ENCODE data around the gene CD47.

Gene CD47

DNA sequence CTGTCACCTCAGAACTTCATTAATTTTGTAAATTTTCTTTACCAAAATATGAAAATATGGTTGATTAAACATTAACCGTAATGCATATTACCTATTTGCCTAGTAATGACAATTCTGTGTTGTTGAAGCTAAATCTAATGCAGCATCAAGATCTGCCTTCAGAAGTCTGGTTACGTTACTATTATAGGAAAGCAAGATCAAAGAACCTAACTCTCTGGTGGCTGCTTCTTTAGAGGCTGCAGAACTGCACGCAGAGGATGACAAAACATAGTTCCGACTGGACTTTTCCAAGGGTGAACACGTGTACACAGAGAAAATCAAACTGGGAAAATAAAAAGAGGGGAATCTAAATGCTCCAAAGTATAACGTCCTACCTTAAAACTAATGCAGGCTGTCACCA is 20.5 kb downstream of the CD47 start:
- no peak for DNase-seq (ENCODE audit: low read depth)
- no peak overlapping the region for H3K4me3 ChIP-seq (ENCODE audit: low read length)
- TF ChIP-seq, protein P1, sequence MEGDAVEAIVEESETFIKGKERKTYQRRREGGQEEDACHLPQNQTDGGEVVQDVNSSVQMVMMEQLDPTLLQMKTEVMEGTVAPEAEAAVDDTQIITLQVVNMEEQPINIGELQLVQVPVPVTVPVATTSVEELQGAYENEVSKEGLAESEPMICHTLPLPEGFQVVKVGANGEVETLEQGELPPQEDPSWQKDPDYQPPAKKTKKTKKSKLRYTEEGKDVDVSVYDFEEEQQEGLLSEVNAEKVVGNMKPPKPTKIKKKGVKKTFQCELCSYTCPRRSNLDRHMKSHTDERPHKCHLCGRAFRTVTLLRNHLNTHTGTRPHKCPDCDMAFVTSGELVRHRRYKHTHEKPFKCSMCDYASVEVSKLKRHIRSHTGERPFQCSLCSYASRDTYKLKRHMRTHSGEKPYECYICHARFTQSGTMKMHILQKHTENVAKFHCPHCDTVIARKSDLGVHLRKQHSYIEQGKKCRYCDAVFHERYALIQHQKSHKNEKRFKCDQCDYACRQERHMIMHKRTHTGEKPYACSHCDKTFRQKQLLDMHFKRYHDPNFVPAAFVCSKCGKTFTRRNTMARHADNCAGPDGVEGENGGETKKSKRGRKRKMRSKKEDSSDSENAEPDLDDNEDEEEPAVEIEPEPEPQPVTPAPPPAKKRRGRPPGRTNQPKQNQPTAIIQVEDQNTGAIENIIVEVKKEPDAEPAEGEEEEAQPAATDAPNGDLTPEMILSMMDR (IDR thresholded peaks at IDR 0.05; ENCODE audit: insufficient read depth, low read depth, low read length, missing control alignments), result no peak

DNA sequence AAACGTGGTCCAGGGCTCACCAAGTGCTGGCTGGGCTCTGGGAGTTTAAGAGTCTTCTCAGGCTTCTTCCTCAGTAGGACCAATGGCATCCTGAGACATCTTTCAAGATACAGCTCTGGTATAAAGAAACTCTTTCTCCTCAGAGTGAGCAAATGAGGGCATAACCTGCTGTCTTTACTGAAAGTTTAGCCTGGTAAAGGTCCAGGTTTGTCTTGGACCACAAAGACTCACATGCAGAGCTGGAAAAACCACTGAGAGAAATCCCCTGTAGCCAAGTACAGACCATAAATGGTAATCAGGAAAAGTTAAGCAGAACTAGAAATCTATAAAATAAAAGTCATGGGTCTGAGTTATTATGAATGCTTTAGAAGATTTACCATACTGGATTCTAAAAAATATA is 23.1 kb downstream of the CD47 start:
- DNase-seq (ENCODE audit: low read depth), result no peak
- no peak overlapping the region for H3K4me3 ChIP-seq (ENCODE audit: low read length)
- TF ChIP-seq, protein P1 (IDR thresholded peaks at IDR 0.05; ENCODE audit: insufficient read depth, low read depth, low read length, missing control alignments), result no peak

DNA sequence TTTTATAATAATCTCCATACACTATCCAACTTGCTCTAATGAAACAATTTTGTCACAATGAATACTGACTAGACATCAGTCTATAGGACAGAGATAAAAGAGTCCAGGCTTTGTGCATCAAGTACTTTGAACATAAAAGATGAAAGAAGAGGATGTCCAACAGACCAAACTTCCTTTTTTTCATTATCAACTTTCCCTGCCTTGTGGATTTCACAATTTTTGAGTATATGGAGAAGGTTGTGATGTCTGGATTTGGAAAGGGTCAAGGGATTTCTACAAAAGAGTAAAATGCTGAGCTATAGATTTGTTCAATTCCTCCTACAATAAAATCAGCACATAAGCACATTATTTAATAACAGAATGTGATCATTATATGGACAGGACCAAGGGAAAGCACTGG is 25.7 kb downstream of the CD47 start:
- TF ChIP-seq, protein P1 (IDR thresholded peaks at IDR 0.05; ENCODE audit: insufficient read depth, low read depth, low read length, missing control alignments), result no peak
- H3K4me3 ChIP-seq (ENCODE audit: low read length), result no peak overlapping the region
- DNase-seq (ENCODE audit: low read depth), result no peak

DNA sequence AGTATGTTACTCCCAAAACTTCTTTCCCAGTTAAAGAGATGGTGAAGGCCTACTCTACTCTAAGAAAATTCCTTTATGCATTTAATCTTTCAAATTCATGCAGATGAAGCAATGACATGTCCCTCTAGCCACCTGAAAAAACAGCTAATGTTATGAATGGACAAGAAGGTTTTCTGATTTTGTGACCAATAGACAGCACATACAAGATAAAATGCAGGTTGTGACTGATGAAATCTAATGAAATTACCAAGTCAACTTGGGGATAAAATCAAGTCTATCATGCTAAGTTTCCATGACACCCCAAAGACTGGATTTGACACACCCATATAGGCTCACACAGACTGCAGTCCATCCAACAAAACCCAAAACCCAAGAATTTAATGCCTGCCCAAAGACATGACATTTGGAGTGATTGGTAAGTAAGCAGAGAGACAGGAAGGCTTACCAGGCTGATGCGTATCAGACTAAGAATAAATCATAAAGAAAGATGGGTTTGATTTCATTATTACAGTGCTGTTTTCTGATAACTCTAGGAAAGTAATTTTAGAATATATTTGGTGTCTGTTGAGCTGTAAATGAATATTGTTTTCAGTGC is 26.4 kb downstream of the CD47 start:
- no peak overlapping the region for H3K4me3 ChIP-seq (ENCODE audit: low read length)
- no peak for DNase-seq (ENCODE audit: low read depth)
- TF ChIP-seq, protein P1 (IDR thresholded peaks at IDR 0.05; ENCODE audit: insufficient read depth, low read depth, low read length, missing control alignments), result no peak

DNA sequence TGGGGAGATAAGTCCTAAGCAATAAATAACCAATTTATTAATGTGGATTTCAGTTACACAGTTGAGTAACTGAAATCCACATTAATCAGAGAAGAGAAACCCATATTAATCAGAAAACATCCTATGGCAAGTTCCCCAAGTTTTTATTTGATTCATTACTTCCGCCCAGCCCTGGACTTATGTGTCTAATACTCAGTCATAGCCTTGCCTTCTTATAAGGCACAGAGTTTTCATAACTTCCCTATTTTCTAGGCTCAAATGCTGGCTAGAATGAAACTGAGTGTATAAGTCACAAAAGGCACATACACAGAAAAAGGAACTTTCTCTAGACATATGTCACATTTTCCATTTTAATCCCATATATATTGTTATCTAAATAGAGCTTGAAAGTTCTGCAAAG is 28.8 kb downstream of the CD47 start:
- DNase-seq (ENCODE audit: low read depth), result no peak
- no peak overlapping the region for H3K4me3 ChIP-seq (ENCODE audit: low read length)
- TF ChIP-seq, protein P1 (IDR thresholded peaks at IDR 0.05; ENCODE audit: insufficient read depth, low read depth, low read length, missing control alignments), result no peak

DNA sequence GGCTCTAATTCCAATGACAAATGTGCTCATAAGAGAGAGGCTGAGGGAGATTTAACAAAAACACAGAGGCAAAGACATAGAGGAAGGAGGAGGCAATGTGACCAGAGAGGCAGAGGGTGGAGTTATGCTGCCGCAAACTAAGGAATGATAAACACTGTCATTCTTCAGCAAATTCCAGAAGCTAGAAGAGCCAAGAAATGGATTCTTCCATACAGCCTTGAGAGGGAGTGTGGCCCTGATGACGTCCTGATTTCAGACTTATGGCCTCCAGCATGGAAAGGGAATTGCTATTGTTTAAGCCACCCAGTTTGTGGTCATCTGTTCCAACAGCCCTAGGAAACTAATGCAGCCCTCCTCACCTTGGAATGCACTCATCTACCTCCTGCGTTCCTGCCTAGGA is 30.5 kb downstream of the CD47 start:
- TF ChIP-seq, protein P1 (IDR thresholded peaks at IDR 0.05; ENCODE audit: insufficient read depth, low read depth, low read length, missing control alignments), result no peak
- no peak overlapping the region for H3K4me3 ChIP-seq (ENCODE audit: low read length)
- DNase-seq (ENCODE audit: low read depth), result no peak

DNA sequence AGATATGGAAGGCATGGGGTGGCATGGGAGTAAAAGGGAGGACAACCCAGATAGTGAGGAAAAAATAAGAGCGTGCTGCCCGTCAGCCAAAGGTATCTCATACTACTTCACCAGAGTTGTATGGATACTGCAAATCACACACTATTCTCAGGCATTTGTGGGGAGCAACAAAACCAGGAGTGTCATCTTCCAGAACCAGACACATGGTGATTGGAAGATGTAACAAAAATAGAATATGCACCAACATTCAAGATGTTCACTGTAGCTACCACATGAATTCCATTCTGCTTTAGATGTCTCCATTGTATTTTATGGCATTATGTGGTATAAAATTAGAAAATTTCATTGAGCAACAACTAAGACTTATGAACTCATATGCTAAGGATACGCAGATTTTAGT is 34.9 kb downstream of the CD47 start:
- no peak for DNase-seq (ENCODE audit: low read depth)
- TF ChIP-seq, protein P1 (IDR thresholded peaks at IDR 0.05; ENCODE audit: insufficient read depth, low read depth, low read length, missing control alignments), result no peak
- H3K4me3 ChIP-seq (ENCODE audit: low read length), result no peak overlapping the region

All from epithelial cell of esophagus (primary cell).